Endothelial cell of umbilical vein (primary cell): Measurements from ENCODE around the gene PRKCZ. TPM values are rescaled to one million over a fixed set of nuclear protein-coding genes. Genes with fewer than 3 reads are reported as not detected.

Experiments used
- BruUV-seq: library from RNA; stranded (reverse); fragments of 400-500 nt; replicated peaks from 2 replicates; lab custom pipeline; 2021; lab: Mats Ljungman, UMichigan
- CTCF ChIA-PET: fragments of 300-600, 350-600 bp; sonication (Branson Sonifier 250); formaldehyde crosslinking; loops from one replicate; lab custom pipeline; 2021; ENCODE audit warnings: antibody characterized with exemption, inconsistent platforms; lab: Charles Lee
- POLR2A ChIA-PET: fragments of 300-600, 350-600 bp; sonication (Branson Sonifier 250); formaldehyde crosslinking; loops from one replicate; lab custom pipeline; 2021; ENCODE audit warnings: antibody characterized with exemption, inconsistent platforms; lab: Charles Lee
- DNase-seq: peaks from one replicate; pipeline ENCODE4 v3.0.0-alpha.2; 2011; ENCODE audit warnings: low read depth, low spot score
- FAIRE-seq: peaks from 2 replicates; lab custom pipeline; 2011; peaks lifted over from hg19 to GRCh38; lab: Jason Lieb, UNC
- H2AFZ ChIP-seq: 2 replicates; pipeline ENCODE4 v1.6.0; 2012; ENCODE audit warnings: low read depth, low read length, control low read depth, inconsistent platforms
- H3K27ac ChIP-seq: 2 replicates; pipeline ENCODE4 v1.5.1; 2011; ENCODE audit warnings: low read depth, mild to moderate bottlenecking, control low read depth, low read length, moderate library complexity; ENCODE audit not compliant: insufficient read depth
- H3K27me3 ChIP-seq, 2 experiments: 2 replicates each; pipeline versions ENCODE4 v1.6.0 to v1.6.1; 2011; ENCODE audit warnings: low read length in 2 of 2, mixed read lengths in 1 of 2; ENCODE audit not compliant: control insufficient read depth in 2 of 2, insufficient read depth in 2 of 2
- H3K36me3 ChIP-seq, 2 experiments: 2 replicates in 1 of 2; 3 replicates in 1 of 2; pipeline ENCODE4 v1.5.1; 2011; ENCODE audit warnings: low read length in 2 of 2, mild to moderate bottlenecking in 1 of 2, moderate library complexity in 1 of 2; ENCODE audit not compliant: control insufficient read depth in 2 of 2, insufficient read depth in 2 of 2; ENCODE audit errors: extremely low read depth in 1 of 2
- H3K4me1 ChIP-seq: 3 replicates; pipeline ENCODE4 v1.5.1; 2011; ENCODE audit warnings: mild to moderate bottlenecking, low read length; ENCODE audit not compliant: control insufficient read depth, insufficient read depth; ENCODE audit errors: extremely low read depth
- H3K4me2 ChIP-seq: 2 replicates; pipeline ENCODE4 v1.6.1; 2011; ENCODE audit warnings: low read length, control low read depth, mixed read lengths; ENCODE audit not compliant: insufficient read depth
- H3K4me3 ChIP-seq, 3 experiments: fragments of 200-600 bp in 1 of 3; sonication (generic), shearing (Covaris generic) in 1 of 3; replicated peaks in 1 of 3; 2 replicates each; pipeline ENCODE4 v1.5.1; 2011 to 2016; ENCODE audit warnings: control low read depth in 3 of 3, low read length in 3 of 3, mild to moderate bottlenecking in 2 of 3, inconsistent platforms in 1 of 3, low read depth in 1 of 3, moderate library complexity in 1 of 3; ENCODE audit not compliant: insufficient read depth in 1 of 3
- H3K79me2 ChIP-seq: 2 replicates; pipeline ENCODE4 v1.6.0; 2012; ENCODE audit warnings: low read length, inconsistent platforms; ENCODE audit not compliant: control insufficient read depth, insufficient read depth
- H3K9ac ChIP-seq: replicated peaks from 2 replicates; pipeline ENCODE3; 2011; ENCODE audit warnings: low read length, control low read depth; ENCODE audit not compliant: insufficient read depth; ENCODE audit errors: extremely low read depth
- H3K9me1 ChIP-seq: replicated peaks from 3 replicates; pipeline ENCODE4 v1.6.0; 2011; ENCODE audit warnings: mild to moderate bottlenecking, low read length; ENCODE audit not compliant: control insufficient read depth, insufficient read depth; ENCODE audit errors: extremely low read depth
- H3K9me3 ChIP-seq: replicated peaks from 2 replicates; pipeline ENCODE4 v1.5.1; 2012; ENCODE audit warnings: low read length, inconsistent platforms; ENCODE audit not compliant: control insufficient read depth, insufficient read depth
- H4K20me1 ChIP-seq: replicated peaks from 2 replicates; pipeline ENCODE3; 2011; ENCODE audit warnings: mild to moderate bottlenecking, low read length; ENCODE audit not compliant: control insufficient read depth, insufficient read depth; ENCODE audit errors: extremely low read depth
- CTCF ChIP-seq, 2 donors: IDR thresholded peaks; 1 replicate in 1 of 2; 2 replicates in 1 of 2; pipeline ENCODE4 v1.5.1; 2011; ENCODE audit warnings: low read length in 2 of 2, mild to moderate bottlenecking in 2 of 2, moderate library complexity in 2 of 2, control low read depth in 1 of 2, inconsistent platforms in 1 of 2, low read depth in 1 of 2; ENCODE audit not compliant: insufficient read depth in 1 of 2; ENCODE audit errors: extremely low read depth in 1 of 2
- EZH2 ChIP-seq: IDR thresholded peaks from 2 replicates; pipeline ENCODE4 v1.6.1; 2012; ENCODE audit warnings: borderline replicate concordance, low read depth, mild to moderate bottlenecking, moderate library complexity, low read length, inconsistent platforms; ENCODE audit not compliant: severe bottlenecking
- FOS ChIP-seq: IDR thresholded peaks from 2 replicates; pipeline ENCODE4 v1.6.1; 2011; ENCODE audit warnings: mild to moderate bottlenecking, low read length, moderate library complexity, borderline replicate concordance; ENCODE audit not compliant: insufficient read depth
- GATA2 ChIP-seq: IDR thresholded peaks from 2 replicates; pipeline ENCODE4 v1.7.0; 2011; ENCODE audit warnings: low read depth, mild to moderate bottlenecking, moderate library complexity, mixed read lengths, low read length; ENCODE audit not compliant: insufficient read length, insufficient read depth
- JUN ChIP-seq: IDR thresholded peaks from 2 replicates; pipeline ENCODE4 v1.6.1; 2011; ENCODE audit warnings: borderline replicate concordance, low read depth; ENCODE audit not compliant: insufficient read length, insufficient read depth
- MAX ChIP-seq: IDR thresholded peaks from 2 replicates; pipeline ENCODE4 v1.6.1; 2011; ENCODE audit not compliant: insufficient read depth, insufficient read length
- MYC ChIP-seq: IDR thresholded peaks from one replicate; pipeline ENCODE4 v1.6.1; 2011; ENCODE audit warnings: mild to moderate bottlenecking, low read depth, low read length
- POLR2A ChIP-seq: IDR thresholded peaks from 2 replicates; pipeline ENCODE4 v1.6.1; 2012; ENCODE audit warnings: low read depth, mild to moderate bottlenecking, control low read depth, low read length
- POLR2AphosphoS5 ChIP-seq: IDR thresholded peaks from 2 replicates; pipeline ENCODE4 v1.6.1; 2012; ENCODE audit warnings: low read depth, mild to moderate bottlenecking, control low read depth, low read length, moderate library complexity; ENCODE audit not compliant: insufficient read depth
- dilution Hi-C: fragments of 300-500 bp; cut with MboI; formaldehyde crosslinking; loops from one replicate; pipeline ENCODE4 v1.15.0; 2019; ENCODE audit warnings: low sequenced_read_pairs; ENCODE audit not compliant: extremely low pct_ligation_motif_present
- intact Hi-C: fragments of 100-400 bp; cut with micrococcal nuclease; formaldehyde crosslinking; loops from one replicate; pipeline ENCODE4 v1.10.0; 2022
- polyA plus RNA-seq, 4 experiments: library from polyadenylated mRNA; depleted of rRNA in 3 of 4; stranded (reverse) in 3 of 4; unstranded in 1 of 4; fragments of >200 nt; gene quantifications; 2 replicates each; pipeline versions ENCODE4 v1.2.1 to v1.2.3, GENCODE V29; 2011 to 2012; ENCODE audit warnings: missing spikeins in 1 of 4
- total RNA-seq: library from RNA; stranded (reverse); gene quantifications from 2 replicates; pipeline ENCODE4 v1.2.3, GENCODE V29; 2021

The PRKCZ gene
- total and polyA plus RNA-seq, 2 donors (not counting 3 experiments of a cell fraction or from before 2014, with no cell fraction given) = 0.22 to 1.7 TPM

- no peak overlapping the region for H3K27ac ChIP-seq
- dilution Hi-C loops = no loop called here
- H3K36me3 ChIP-seq = no peaks in the 10 kb centered on the region
- no peaks in the 10 kb centered on the region for H3K9me1 ChIP-seq
- DNase-seq = no peak
- no TSS peak for BruUV-seq
- intact Hi-C loops = no loop called here
- FAIRE-seq = no peak
- H3K79me2 ChIP-seq = no peaks in the 10 kb centered on the region
- no peaks in the 10 kb centered on the region for H4K20me1 ChIP-seq
- TF ChIP-seq CTCF (IDR thresholded peaks at IDR 0.05; ENCODE audit: extremely low read depth in 1 of 2, insufficient read depth in 1 of 2, low read depth in 1 of 2, low read length in 2 of 2) (no peak), POLR2A (no peak), GATA2 (no peak), FOS (no peak), EZH2 (no peak), JUN (no peak), MAX (no peak), POLR2AphosphoS5 (no peak), MYC (no peak)
- no peak overlapping the region for H3K4me3 ChIP-seq
- H3K9me3 ChIP-seq = no peaks in the 10 kb centered on the region
- H3K4me2 ChIP-seq = no peak overlapping the region
- no peak overlapping the region for H3K9ac ChIP-seq
- H3K27me3 ChIP-seq = no peaks in the 10 kb centered on the region
- H2AFZ ChIP-seq = no peak overlapping the region
- POLR2A ChIA-PET = no interaction called here
- CTCF ChIA-PET = interaction anchor here (0.9 to 2.3 kb wide), 3 partner anchors 46 to 81 kb away, joined by 3 to 31 read pairs (median 13); no protein-coding TSS in a partner anchor
- no peaks in the 10 kb centered on the region for H3K4me1 ChIP-seq
Observed at GRCh38 chr1:2093055-2093454, 42.8 kb downstream of the PRKCZ start.
